Right lobe of liver (tissue), 6 donors: ENCODE measurements around the gene SERPINB1. TPM values are rescaled to one million over a fixed set of nuclear protein-coding genes. Genes with fewer than 3 reads are reported as not detected.

Experiments used
- ATAC-seq, 4 donors: fragments of 200-7000 bp; cut with Tn5 transposase; one replicate each; pipeline ENCODE4 v1.9.1; 2020; ENCODE audit warnings: mild to moderate bottlenecking in 4 of 4, moderate library complexity in 4 of 4
- DNase-seq, 3 donors: peaks; one replicate each; pipeline ENCODE4 v3.0.0-alpha.2; 2020
- H3K27ac ChIP-seq, 3 donors: fragments of 200-600 bp; one replicate each; pipeline ENCODE4 v1.8.0; 2022
- H3K27me3 ChIP-seq, 2 donors: fragments of 200-600 bp; one replicate each; pipeline ENCODE4 v1.8.0; 2022
- H3K36me3 ChIP-seq, 4 donors: fragments of 200-600 bp; sonication (generic) in 1 of 4; one replicate each; pipeline versions ENCODE4 v1.5.1 to v1.8.0; 2017 to 2022; ENCODE audit warnings: control low read depth in 1 of 4
- H3K4me1 ChIP-seq, 4 donors: fragments of 200-600 bp; sonication (generic) in 1 of 4; one replicate each; pipeline versions ENCODE4 v1.5.1 to v1.8.0; 2017 to 2022; ENCODE audit warnings: control low read depth in 1 of 4
- H3K4me3 ChIP-seq, 3 donors: fragments of 200-600 bp; one replicate each; pipeline ENCODE4 v1.8.0; 2022
- H3K9me3 ChIP-seq, 4 donors: fragments of 200-600 bp; sonication (generic) in 1 of 4; one replicate each; pipeline versions ENCODE4 v1.5.1 to v1.8.0; 2017 to 2022; ENCODE audit warnings: control low read depth in 1 of 4
- CTCF ChIP-seq, 4 donors: fragments of 200-600 bp in 3 of 4; fragments of 450-650 bp in 1 of 4; IDR thresholded peaks; one replicate each; pipeline versions ENCODE4 v1.5.1 to v1.8.0; 2016 to 2022; ENCODE audit warnings: antibody characterized with exemption in 4 of 4, mild to moderate bottlenecking in 2 of 4
- POLR2A ChIP-seq: fragments of 450-650 bp; IDR thresholded peaks from one replicate; pipeline ENCODE4 v1.6.1; 2017; ENCODE audit warnings: antibody characterized with exemption, mild to moderate bottlenecking
- WGBS: methylation state at CpG from one replicate; pipeline ENCODE4 v1.1.6; 2018; ENCODE audit warnings: low coverage, low lambda C conversion rate; ENCODE audit not compliant: insufficient coverage; ENCODE audit errors: missing lambda C conversion rate; 5-methylcytosine and 5-hydroxymethylcytosine counted together
- intact Hi-C, 2 donors: fragments of 100-400 bp; cut with DNase I; formaldehyde crosslinking; loops; one replicate each; pipeline versions ENCODE4 v1.11.2 to v1.14.1; 2022
- long read RNA-seq: library from polyadenylated mRNA; unstranded; transcript quantifications from one replicate; pipeline ENCODE4 v2.0.0, GENCODE V29; 2019
- total RNA-seq, 6 experiments: library from RNA; depleted of rRNA in 2 of 6; stranded (reverse); fragments of >200 nt in 2 of 6; fragmentation: NEBNext Ultra II Directional in 3 of 6; extraction: Animal tissue kit (Norgen Biotek cat#: 25700) in 3 of 6; gene quantifications; one replicate each; pipeline versions ENCODE4 v1.1.0 to v1.2.4, GENCODE V29; 2016 to 2023
- donor health status: DM: no; HTN: yes; CAD: no.
- donor health status: DM: no; HTN: no; CAD: no.
- donor health status: DM: no; HTN: no; CAD: no.
- donor health status: DM: no; HTN: yes; CAD: no.
- donor health status: DM: no; HTN: yes; CAD: no.

Gene SERPINB1
- 10 to 100 TPM in 5 of 6 experiments, 1 to 10 TPM in 1; 7.2 to 44.6 (median 25.2) TPM for total RNA-seq
- long read RNA-seq, transcript SERPINB1-201 (7 exons, 2,619 nt): major isoform, 9 of 13 reads
- long read RNA-seq, partial matches to known transcripts: 2 of 13 reads
- long read RNA-seq, other reads (novel, unspliced or antisense): 2 of 13 reads

- peak within 1 kb of the TSS; percentile 83 to 94 (median 89) for H3K27ac ChIP-seq
- H3K4me1 ChIP-seq: peaks cover 0 to 23% (median 3%) of the 10 kb centered on the region in 4 donors
- ATAC-seq (peak; percentile 82 to 90 (median 88)), DNase-seq (peak; percentile 88 to 94 (median 94))
- intact Hi-C loops: loop anchor here (10.0 kb wide), 1 partner anchor 73 kb away; no protein-coding TSS in a partner anchor
- no peaks in the 10 kb centered on the region for H3K27me3 ChIP-seq
- peak within 1 kb of the TSS; percentile 60 to 71 (median 60) for H3K4me3 ChIP-seq
- no peaks in the 10 kb centered on the region for H3K9me3 ChIP-seq
- H3K36me3 ChIP-seq: peaks cover 0 to 21% (median 8%) of the 10 kb centered on the region in 4 donors
- TF ChIP-seq POLR2A (peak; percentile 77), CTCF (IDR thresholded peaks at IDR 0.05) (peak in 2 of 4 donors; percentile 15 to 22)
- 0% methylated on average over 9 of the region's 67 CpGs for WGBS
Observed at GRCh38 chr6:2841264-2842138, at the start of gene SERPINB1. SERPINB1 (minus strand) TSS chr6:2841863; CDS start chr6:2840586, 1,277 bp downstream.

GRCh38 chr6:2890976-2891767, 49.5 kb upstream of the SERPINB1 start:
- no peak for TF ChIP-seq CTCF (IDR thresholded peaks at IDR 0.05)
- no peak for TF ChIP-seq POLR2A
- intact Hi-C loops: no loop called here
- DNase-seq (no peak), ATAC-seq (no peak)
- Histone ChIP-seq H3K9me3 (no peaks in the 10 kb centered on the region), H3K4me3 (no peak overlapping the region), H3K4me1 (no peaks in the 10 kb centered on the region), H3K36me3 (peaks cover 0 to 62% (median 12%) of the 10 kb centered on the region in 4 donors), H3K27ac (no peak overlapping the region), H3K27me3 (no peaks in the 10 kb centered on the region)
- 86% methylated on average over 11 of the region's 14 CpGs for WGBS

- Histone ChIP-seq H3K4me3 (no peak overlapping the region), H3K36me3 (peaks cover 0 to 25% (median 5%) of the 10 kb centered on the region in 4 donors), H3K27ac (no peak overlapping the region), H3K27me3 (no peaks in the 10 kb centered on the region), H3K9me3 (no peaks in the 10 kb centered on the region), H3K4me1 (no peaks in the 10 kb centered on the region)
- intact Hi-C loops: no loop called here
- ATAC-seq: no peak
- DNase-seq: no peak
- WGBS: 40% methylated on average over 5 of the region's 6 CpGs
- TF ChIP-seq CTCF (IDR thresholded peaks at IDR 0.05) (no peak), POLR2A (no peak)
Observed at GRCh38 chr6:2885967-2886735, 44.5 kb upstream of the SERPINB1 start.

GRCh38 chr6:2884804-2885203, 43.1 kb upstream of the SERPINB1 start:
- no peak for ATAC-seq
- WGBS: 81% methylated on average over 3 of the region's 3 CpGs

More at GRCh38 chr6:2884804-2885203, 43.1 kb upstream of the SERPINB1 start:
- Histone ChIP-seq H3K27ac (no peak overlapping the region), H3K4me1 (no peaks in the 10 kb centered on the region), H3K9me3 (no peaks in the 10 kb centered on the region), H3K4me3 (no peak overlapping the region), H3K27me3 (no peaks in the 10 kb centered on the region), H3K36me3 (peaks cover 0 to 12% (median 5%) of the 10 kb centered on the region in 4 donors)
- TF ChIP-seq CTCF (IDR thresholded peaks at IDR 0.05) (no peak), POLR2A (no peak)
- DNase-seq: no peak
- intact Hi-C loops: no loop called here
